ENCODE measurements around the gene IL20.

IL20 gene

DNA sequence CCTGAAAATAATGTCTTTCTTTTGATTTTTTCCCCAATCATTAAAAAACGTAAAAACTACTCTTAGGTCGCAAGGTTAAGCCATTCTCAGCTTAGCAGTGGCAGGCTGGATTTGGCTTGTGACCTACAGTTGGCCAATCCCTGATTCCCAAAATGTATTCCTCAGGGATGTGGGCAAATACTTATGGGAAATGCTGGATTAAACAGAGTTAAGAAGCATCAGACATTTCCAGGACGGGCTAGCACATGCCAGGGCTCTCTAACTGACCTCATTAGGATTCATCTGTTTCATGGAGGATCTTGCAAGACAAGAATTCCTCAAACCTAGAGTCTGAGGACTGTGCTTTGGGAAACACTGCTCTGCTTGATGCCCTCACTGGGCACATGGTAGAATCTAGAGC is 30.8 kb downstream of the IL20 start:
- ATAC-seq (replicated peaks) (no peak), DNase-seq (no peak)
- H3K36me3 Mint-ChIP-seq: peaks cover 5 to 14% of the 10 kb centered on the region in 2 donors
- no peak overlapping the region for H3K4me3 Mint-ChIP-seq
- no peak overlapping the region for H3K27ac Mint-ChIP-seq
- H3K9me3 Mint-ChIP-seq: no peaks in the 10 kb centered on the region
- peaks cover 40 to 82% of the 10 kb centered on the region in 2 donors for H3K4me1 Mint-ChIP-seq
- H3K27me3 Mint-ChIP-seq: no peaks in the 10 kb centered on the region

DNA sequence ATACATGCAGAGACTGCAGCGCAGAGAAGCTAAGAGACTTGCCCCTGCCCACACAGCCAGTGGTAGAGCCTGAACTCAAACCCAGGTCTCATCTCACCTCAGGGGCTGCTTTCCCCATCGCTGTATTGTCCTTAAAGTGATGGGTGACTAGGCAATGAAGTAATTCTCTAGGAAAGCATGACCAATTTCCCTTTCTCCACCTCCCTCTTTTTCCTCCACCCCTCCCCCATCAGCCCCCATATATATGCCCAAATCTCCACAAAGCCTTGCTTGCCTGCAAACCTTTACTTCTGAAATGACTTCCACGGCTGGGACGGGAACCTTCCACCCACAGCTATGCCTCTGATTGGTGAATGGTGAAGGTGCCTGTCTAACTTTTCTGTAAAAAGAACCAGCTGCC is 31.8 kb downstream of the IL20 start, which contains the start of gene IL24:
Gene IL24, plus strand, starts transcription at position 269 of the 400 bp plus-strand sequence. CDS start 390 bp downstream, outside the sequence.
- no peak for DNase-seq
- peaks cover 6 to 20% of the 10 kb centered on the region in 2 donors for H3K36me3 Mint-ChIP-seq
- H3K4me3 Mint-ChIP-seq: peak within 1 kb of the TSS; percentile 22 to 50
- H3K9me3 Mint-ChIP-seq: no peaks in the 10 kb centered on the region
- peak within 1 kb of the TSS; percentile 56 for H3K27ac Mint-ChIP-seq
- H3K4me1 Mint-ChIP-seq: peaks cover 40 to 82% of the 10 kb centered on the region in 2 donors
- H3K27me3 Mint-ChIP-seq: no peaks in the 10 kb centered on the region
- ATAC-seq (replicated peaks): peak; percentile 40 to 46

DNA sequence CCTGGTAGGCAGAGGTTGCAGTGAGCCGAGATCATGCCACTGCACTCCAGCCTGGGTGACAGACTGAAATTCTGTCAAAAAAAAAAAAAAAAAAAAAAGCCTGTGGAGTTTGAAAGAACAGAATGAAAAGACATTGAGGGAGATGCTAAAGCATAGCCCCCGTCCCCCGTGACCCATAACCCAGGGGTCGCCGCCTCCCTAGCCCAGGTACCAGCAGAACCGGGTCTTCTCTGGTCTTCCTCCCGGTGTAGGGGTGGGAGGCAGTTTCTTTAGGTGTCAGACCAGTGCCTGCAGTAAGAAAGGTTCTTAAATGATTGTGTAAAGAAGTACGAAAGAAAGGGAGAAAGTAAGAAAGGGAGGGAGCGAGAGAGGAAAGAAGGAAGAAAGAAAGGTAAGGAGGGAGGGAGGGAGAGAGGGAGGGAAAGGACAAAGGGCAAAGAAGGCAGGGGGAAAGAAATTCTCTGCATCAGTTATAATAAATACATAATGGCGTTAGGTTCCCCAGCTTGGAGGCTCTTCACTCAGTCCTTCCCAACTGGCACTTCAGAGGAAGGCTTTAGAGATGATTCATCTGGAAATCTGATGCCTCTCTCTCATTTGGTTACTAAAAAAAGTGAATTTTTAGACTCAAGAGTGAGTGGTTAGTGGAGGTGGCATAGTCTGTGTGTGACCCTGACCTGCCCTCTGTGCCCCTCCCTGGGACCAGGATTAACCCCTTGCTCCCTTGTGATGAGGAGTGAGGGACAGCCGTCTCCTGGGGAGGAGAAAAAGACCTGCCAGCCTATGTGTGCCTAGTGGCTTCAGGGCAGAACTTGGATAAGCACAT is 32.9 kb downstream of the IL20 start:
- Mint-ChIP-seq H3K36me3 (peaks cover 15 to 31% of the 10 kb centered on the region in 2 donors), H3K4me1 (peaks cover 44 to 86% of the 10 kb centered on the region in 2 donors), H3K27ac (peak overlapping the region; percentile 88), H3K4me3 (peak overlapping the region in 1 of 2 donors; percentile 50), H3K27me3 (no peaks in the 10 kb centered on the region), H3K9me3 (no peaks in the 10 kb centered on the region)
- ATAC-seq (replicated peaks) (no peak), DNase-seq (no peak)

DNA sequence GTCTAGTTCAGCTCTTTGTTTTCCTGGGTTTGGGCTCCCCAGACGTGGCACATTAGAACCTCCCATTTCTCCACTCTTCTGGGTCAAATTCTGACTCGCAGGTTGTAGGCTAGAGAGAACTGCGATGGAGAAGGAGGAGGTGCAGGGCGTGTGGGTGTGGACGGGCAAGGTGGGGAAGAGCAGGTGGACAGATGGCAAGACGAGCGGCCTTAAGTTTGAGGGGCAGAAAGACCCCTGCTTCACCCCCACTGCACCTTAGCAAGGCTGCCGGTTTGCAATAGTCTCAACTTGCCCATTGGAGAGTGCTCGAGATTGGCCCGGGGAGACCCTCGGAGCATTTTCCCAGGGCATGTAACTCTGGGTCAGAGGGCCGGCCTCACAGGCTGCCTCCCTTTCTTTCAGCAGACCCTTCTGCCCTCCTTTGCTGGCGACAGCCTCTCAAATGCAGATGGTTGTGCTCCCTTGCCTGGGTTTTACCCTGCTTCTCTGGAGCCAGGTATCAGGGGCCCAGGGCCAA is 33.5 kb downstream of the IL20 start:
- H3K27ac Mint-ChIP-seq: peak overlapping the region; percentile 88
- peaks cover 22 to 37% of the 10 kb centered on the region in 2 donors for H3K36me3 Mint-ChIP-seq
- H3K27me3 Mint-ChIP-seq: no peaks in the 10 kb centered on the region
- H3K4me1 Mint-ChIP-seq: peaks cover 46 to 86% of the 10 kb centered on the region in 2 donors
- H3K9me3 Mint-ChIP-seq: no peaks in the 10 kb centered on the region
- no peak for DNase-seq
- H3K4me3 Mint-ChIP-seq: peak overlapping the region; percentile 2 to 34
- ATAC-seq (replicated peaks): no peak

DNA sequence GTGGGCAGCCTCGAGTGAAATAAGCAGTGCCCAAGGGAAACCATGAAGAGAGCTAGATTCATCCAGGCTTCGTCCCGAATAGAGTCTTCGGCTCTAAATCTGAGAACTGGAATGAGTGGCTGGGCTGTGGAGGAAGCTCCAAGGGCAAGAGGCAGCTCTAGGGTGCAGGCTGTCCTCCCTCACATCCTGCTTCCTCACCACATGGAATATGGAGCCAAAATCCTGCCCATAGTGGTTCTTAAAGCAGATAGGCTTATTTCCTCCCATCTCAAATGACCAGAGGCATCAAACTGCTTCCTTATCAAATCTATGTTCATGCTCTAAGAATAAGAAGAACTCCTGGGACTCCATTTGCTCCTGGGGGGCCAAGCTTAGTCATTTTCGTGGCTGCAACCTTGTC is 34.3 kb downstream of the IL20 start:
- Mint-ChIP-seq H3K36me3 (peaks cover 29 to 45% of the 10 kb centered on the region in 2 donors), H3K4me3 (no peak overlapping the region), H3K4me1 (peaks cover 48 to 87% of the 10 kb centered on the region in 2 donors), H3K27ac (no peak overlapping the region), H3K27me3 (no peaks in the 10 kb centered on the region), H3K9me3 (no peaks in the 10 kb centered on the region)
- ATAC-seq (replicated peaks) (no peak), DNase-seq (no peak)

DNA sequence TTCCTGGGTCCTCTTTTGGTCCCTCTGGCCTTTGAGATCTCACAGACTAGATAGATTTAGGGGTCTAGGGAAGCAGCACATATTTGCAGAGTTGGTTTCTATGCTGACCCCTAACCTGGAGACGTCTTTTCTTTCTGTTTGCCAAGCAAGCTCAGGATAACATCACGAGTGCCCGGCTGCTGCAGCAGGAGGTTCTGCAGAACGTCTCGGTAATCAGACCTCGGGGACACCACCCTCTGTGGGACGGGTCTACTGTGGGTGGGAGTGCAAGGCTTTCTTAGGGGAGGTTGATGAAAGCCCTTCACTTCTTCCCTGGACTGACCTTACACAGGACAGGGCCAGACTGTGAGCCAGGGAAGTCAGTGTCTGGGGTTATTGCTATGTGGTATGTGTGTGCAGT is 34.7 kb downstream of the IL20 start:
- peak overlapping the region; percentile 60 for H3K27ac Mint-ChIP-seq
- H3K27me3 Mint-ChIP-seq: no peaks in the 10 kb centered on the region
- DNase-seq (no peak), ATAC-seq (replicated peaks) (no peak)
- H3K9me3 Mint-ChIP-seq: no peaks in the 10 kb centered on the region
- H3K4me3 Mint-ChIP-seq: no peak overlapping the region
- H3K36me3 Mint-ChIP-seq: peaks cover 33 to 49% of the 10 kb centered on the region in 2 donors
- H3K4me1 Mint-ChIP-seq: peaks cover 52 to 91% of the 10 kb centered on the region in 2 donors

DNA sequence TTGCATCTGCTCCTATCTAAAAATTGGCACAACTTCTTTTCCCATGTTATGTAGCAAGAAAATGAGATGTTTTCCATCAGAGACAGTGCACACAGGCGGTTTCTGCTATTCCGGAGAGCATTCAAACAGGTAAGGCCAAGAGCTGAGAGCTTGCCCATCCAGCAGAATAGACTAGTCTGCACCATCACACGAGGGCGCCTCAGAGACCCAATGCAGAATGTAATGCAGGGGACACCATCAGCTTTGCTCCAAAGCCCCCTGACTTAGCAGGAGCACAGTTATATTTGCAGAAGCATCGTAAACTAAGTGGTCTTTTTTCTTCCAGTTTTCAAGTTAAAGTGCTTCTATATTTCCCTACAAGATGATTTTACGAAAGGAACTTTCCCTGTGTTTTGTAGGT is 36.5 kb downstream of the IL20 start:
- Mint-ChIP-seq H3K27me3 (no peaks in the 10 kb centered on the region), H3K36me3 (peaks cover 39 to 65% of the 10 kb centered on the region in 2 donors), H3K9me3 (no peaks in the 10 kb centered on the region), H3K4me1 (peaks cover 60 to 96% of the 10 kb centered on the region in 2 donors), H3K27ac (peak overlapping the region; percentile 52), H3K4me3 (no peak overlapping the region)
- DNase-seq (no peak), ATAC-seq (replicated peaks) (no peak)

DNA sequence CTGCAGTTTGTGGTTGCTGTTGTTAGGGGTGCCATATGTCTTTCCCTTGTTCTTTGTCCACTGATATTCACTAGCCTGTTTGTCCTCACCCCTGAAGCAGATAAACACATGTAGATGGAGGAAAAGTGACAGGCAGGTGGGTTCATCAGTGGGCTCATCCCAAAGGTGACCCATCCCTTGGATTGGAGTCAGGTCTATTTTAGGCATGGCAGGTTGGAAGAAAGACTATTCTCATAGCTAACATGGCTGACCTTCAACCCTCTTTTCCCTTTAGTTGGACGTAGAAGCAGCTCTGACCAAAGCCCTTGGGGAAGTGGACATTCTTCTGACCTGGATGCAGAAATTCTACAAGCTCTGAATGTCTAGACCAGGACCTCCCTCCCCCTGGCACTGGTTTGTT is 37.3 kb downstream of the IL20 start:
- Mint-ChIP-seq H3K4me1 (peaks cover 60 to 96% of the 10 kb centered on the region in 2 donors), H3K36me3 (peaks cover 45 to 71% of the 10 kb centered on the region in 2 donors), H3K27me3 (no peaks in the 10 kb centered on the region), H3K9me3 (no peaks in the 10 kb centered on the region), H3K27ac (peak overlapping the region; percentile 84), H3K4me3 (no peak overlapping the region)
- ATAC-seq (replicated peaks): no peak
- DNase-seq: no peak

DNA sequence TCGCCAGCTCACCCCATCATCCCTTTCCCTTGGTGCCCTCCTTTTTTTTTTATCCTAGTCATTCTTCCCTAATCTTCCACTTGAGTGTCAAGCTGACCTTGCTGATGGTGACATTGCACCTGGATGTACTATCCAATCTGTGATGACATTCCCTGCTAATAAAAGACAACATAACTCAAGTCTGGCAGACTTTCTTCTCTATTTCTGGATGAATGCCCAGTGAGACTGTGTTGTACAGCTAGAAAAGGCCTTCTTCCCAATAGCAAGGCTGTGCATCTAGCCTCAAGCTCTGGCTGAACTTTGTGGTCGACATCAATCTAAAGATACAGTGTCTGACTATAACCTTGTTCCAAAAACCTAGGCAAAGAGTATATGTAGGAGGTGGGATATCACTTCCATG is 38.3 kb downstream of the IL20 start:
- Mint-ChIP-seq H3K4me1 (peaks cover 63 to 94% of the 10 kb centered on the region in 2 donors), H3K27ac (peak overlapping the region; percentile 89), H3K9me3 (no peaks in the 10 kb centered on the region), H3K4me3 (peak overlapping the region in 1 of 2 donors; percentile 20), H3K36me3 (peaks cover 50 to 78% of the 10 kb centered on the region in 2 donors), H3K27me3 (no peaks in the 10 kb centered on the region)
- ATAC-seq (replicated peaks) (no peak), DNase-seq (no peak)

DNA sequence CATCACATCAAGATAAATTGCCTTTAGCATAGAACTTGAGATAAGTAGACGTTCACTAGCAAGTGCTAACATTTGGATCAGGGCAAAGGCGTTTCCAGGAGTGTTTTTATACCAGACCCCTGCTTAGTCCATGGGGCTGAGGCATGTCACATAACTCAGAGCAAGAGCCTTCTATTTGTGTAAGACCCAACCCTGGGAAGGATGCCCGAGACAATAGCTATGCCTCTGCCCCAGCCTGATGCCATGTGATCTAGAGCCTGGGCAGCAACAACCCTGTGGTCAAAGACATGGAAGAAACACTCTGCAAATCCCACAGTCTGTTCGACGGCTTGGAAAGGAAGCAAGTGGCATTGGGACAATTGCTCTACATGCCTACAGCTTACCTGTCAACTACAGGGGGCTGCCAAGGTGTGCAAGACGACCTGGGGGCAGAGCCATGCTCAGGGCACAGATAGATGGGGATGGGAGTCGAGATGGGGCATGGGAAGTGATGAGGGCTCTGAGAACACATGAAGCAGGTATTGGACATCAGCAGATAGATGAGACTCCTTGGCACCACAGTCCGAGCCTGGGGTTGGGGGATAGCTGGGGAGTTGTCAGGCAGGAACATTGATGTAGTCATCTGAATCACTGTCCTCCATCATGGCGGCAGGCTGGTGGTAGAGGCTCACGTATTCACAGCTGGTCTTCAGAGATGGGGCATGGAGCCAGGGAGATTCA is 39.2 kb downstream of the IL20 start:
- Mint-ChIP-seq H3K36me3 (peaks cover 55 to 80% of the 10 kb centered on the region in 2 donors), H3K4me1 (peaks cover 63 to 92% of the 10 kb centered on the region in 2 donors), H3K27me3 (no peaks in the 10 kb centered on the region), H3K4me3 (peak overlapping the region; percentile 49 to 56), H3K9me3 (no peaks in the 10 kb centered on the region), H3K27ac (peak overlapping the region; percentile 88)
- DNase-seq (no peak), ATAC-seq (replicated peaks) (no peak)

DNA sequence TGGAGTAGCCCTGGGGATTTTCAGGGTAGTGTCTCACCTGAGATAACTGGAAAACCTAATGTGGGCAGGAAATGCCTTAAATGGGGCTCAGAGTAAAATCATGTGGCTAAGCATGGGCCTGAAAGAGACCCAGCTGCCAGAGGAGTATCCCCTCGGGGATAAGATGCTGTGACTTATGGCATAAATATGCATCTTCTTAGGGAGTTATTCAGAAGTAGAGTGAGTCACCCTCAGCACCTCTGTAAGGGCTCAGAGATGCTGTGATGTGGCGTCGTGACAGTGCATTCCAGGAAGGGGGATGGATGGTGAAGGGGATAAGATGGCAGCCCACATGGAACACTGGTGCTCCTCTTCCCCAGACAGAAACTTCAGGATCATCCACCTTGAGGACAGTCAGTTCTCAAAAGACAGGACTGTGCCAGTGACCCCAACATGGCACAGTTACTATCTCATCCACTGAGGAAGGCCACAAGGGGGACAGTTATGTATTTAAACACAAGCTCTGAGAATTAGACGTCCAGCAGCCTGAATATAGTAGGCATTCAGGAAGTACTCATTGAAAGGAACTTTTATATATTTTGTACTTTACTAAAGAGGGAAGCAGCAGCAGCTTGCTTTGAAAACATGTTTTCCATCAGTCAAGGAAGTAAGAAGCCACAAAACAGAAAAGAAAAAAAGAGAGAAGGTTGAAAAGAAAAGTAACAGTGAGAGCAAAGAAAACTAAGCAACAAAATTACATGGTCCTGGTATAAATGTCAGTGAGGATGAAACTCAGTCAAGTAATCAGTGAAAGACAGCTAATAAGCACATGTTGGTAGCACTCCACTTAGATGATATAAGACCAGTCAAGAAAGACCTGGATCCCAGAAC is 40.1 kb downstream of the IL20 start:
- Mint-ChIP-seq H3K4me1 (peaks cover 66 to 92% of the 10 kb centered on the region in 2 donors), H3K27ac (peak overlapping the region; percentile 88), H3K9me3 (no peaks in the 10 kb centered on the region), H3K27me3 (no peaks in the 10 kb centered on the region), H3K36me3 (peaks cover 55 to 77% of the 10 kb centered on the region in 2 donors), H3K4me3 (peak overlapping the region; percentile 49 to 53)
- DNase-seq (peak; percentile 77), ATAC-seq (replicated peaks) (peak; percentile 93 to 95)

DNA sequence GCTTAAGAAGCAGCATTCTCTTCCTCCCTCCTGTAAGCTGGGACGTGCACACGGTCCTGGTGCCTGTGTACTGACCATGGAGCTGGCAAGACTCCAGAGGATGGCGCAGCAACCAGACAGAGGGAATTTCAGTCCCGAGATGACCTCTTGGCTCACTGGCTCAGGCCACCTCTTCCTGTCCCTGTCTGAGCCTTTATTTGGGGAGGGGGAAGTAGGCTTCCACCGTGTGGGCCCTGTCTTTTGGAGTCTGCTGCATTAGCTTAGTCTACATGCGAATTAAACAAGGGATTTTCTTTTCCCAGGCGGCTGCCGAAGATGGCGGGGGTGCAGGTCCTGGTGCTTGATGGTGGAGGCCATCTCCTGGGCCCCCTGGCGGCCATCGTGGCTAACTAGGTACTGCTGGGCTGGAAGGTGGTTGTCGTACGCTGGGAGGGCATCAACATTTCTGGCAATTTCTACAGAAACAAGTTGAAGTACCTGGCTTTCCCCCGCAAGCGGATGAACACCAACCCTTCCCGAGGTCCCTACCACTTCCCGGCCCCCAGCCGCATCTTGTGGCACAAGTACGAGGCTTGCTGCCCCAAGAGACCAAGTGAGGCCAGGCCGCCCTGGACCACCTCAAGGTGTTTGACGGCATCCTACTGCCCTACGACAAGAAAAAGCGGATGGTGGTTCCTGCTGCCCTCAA is 42.0 kb downstream of the IL20 start:
- DNase-seq (no peak), ATAC-seq (replicated peaks) (no peak)
- peaks cover 61 to 79% of the 10 kb centered on the region in 2 donors for H3K36me3 Mint-ChIP-seq
- H3K4me1 Mint-ChIP-seq: peaks cover 71 to 94% of the 10 kb centered on the region in 2 donors
- no peaks in the 10 kb centered on the region for H3K27me3 Mint-ChIP-seq
- peak overlapping the region in 1 of 2 donors; percentile 36 for H3K4me3 Mint-ChIP-seq
- no peaks in the 10 kb centered on the region for H3K9me3 Mint-ChIP-seq
- peak overlapping the region; percentile 82 for H3K27ac Mint-ChIP-seq

DNA sequence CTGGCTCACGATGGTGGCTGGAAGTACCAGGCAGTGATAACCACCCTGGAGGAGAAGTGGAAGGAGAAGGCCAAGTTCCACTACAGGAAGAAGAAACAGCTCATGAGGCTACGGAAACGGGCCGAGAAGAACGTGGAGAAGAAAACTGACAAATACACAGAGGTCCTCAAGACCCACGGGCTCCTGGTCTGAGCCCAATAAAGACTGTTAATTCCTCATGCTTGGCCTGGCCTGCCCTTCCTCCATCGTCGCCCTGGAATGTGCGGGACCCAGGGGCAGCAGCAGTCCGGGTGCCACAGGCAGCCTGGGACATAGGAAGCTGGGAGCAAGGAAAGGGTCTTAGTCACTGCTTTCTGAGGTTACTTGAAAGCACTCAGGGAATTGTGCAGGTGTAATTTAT is 42.6 kb downstream of the IL20 start:
- Mint-ChIP-seq H3K4me1 (peaks cover 71 to 94% of the 10 kb centered on the region in 2 donors), H3K36me3 (peaks cover 61 to 79% of the 10 kb centered on the region in 2 donors), H3K27ac (peak overlapping the region; percentile 82), H3K27me3 (no peaks in the 10 kb centered on the region), H3K4me3 (peak overlapping the region; percentile 37 to 58), H3K9me3 (no peaks in the 10 kb centered on the region)
- no peak for DNase-seq
- no peak for ATAC-seq (replicated peaks)
